ENCODE results near the gene ATP2B1.

DNA sequence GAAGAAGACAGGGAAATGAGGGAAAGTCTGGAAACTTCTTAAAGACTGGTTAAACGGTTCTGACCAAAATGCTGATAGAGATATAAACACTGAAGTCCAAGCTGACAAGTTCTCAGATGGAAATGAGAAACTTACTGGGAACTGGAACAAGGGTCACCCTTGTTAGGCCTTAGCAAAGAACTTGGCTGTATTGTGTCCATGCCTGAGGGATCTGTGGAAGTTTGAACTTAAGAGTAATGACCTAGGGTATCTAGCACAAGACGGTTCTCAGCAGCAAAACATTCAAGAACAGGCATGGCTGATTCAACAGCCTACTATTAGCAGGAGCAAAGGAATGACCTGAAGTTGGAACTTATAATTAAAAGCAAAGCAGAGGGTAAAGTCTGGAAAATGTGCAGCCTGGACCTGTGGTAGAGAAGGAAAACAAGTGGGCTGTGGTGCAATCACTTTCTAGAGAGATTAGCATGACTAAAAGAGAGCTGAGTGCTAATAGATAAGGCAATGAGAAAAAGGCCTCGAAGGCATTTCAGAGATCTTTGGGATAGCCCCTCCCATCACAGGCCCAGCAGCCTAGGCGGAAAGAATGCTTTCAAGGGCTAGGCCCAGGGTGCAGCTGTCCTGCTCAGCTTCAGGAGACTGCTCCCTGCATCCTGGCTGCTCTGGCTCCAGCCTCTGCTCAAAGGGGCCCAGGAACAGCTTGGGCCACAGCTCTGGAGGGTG is 60.3 kb downstream of the ATP2B1 start:
- TF ChIP-seq EZH2 (IDR thresholded peaks at IDR 0.05; ENCODE audit: low read length, unreplicated experiment) (no peak), EZH2phosphoT487 (IDR thresholded peaks at IDR 0.05; ENCODE audit: borderline replicate concordance, low read length) (no peak)
- TF ChIP-seq, protein P1, sequence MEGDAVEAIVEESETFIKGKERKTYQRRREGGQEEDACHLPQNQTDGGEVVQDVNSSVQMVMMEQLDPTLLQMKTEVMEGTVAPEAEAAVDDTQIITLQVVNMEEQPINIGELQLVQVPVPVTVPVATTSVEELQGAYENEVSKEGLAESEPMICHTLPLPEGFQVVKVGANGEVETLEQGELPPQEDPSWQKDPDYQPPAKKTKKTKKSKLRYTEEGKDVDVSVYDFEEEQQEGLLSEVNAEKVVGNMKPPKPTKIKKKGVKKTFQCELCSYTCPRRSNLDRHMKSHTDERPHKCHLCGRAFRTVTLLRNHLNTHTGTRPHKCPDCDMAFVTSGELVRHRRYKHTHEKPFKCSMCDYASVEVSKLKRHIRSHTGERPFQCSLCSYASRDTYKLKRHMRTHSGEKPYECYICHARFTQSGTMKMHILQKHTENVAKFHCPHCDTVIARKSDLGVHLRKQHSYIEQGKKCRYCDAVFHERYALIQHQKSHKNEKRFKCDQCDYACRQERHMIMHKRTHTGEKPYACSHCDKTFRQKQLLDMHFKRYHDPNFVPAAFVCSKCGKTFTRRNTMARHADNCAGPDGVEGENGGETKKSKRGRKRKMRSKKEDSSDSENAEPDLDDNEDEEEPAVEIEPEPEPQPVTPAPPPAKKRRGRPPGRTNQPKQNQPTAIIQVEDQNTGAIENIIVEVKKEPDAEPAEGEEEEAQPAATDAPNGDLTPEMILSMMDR (conservative IDR thresholded peaks at IDR 0.05; ENCODE audit: low read depth, low read length): no peak
